K562 (cell line): ENCODE data around the gene HSPA14. TPM values are rescaled to one million over a fixed set of nuclear protein-coding genes. Genes with fewer than 3 reads are reported as not detected.

Experiments used
- ARID3A ChIP-seq: IDR thresholded peaks from 2 replicates; pipeline ENCODE4 v1.6.1; 2012; ENCODE audit warnings: low read depth, low read length, improper control_type of control experiment, borderline replicate concordance
- BCL6 ChIP-seq: fragments of 250-450 bp; sonication (Bioruptor Pico); IDR thresholded peaks from 2 replicates; pipeline ENCODE4 v1.4.0; 2020
- ETV1 ChIP-seq: fragments of 450-650 bp; conservative IDR thresholded peaks from 2 replicates; pipeline ENCODE4 v1.6.1; 2016; ENCODE audit warnings: missing genetic modification characterization, control low read depth, low read depth, missing compliant biosample characterization
- PBX2 ChIP-seq, 2 experiments: IDR thresholded peaks in 1 of 2; conservative IDR thresholded peaks in 1 of 2; 2 replicates each; pipeline ENCODE4 v1.6.1; 2016; ENCODE audit warnings: low read depth in 2 of 2, mild to moderate bottlenecking in 1 of 2, missing compliant biosample characterization in 1 of 2, missing genetic modification characterization in 1 of 2, moderate library complexity in 1 of 2
- ZBTB40 ChIP-seq, 2 experiments: fragments of 450-650 bp in 1 of 2; sonication (generic) in 1 of 2; formaldehyde crosslinking in 1 of 2; IDR thresholded peaks; 2 replicates each; pipeline versions ENCODE4 v1.7.1 to v1.9.0; 2016 to 2022; ENCODE audit warnings: inconsistent platforms in 1 of 2, mild to moderate bottlenecking in 1 of 2, missing genetic modification reagents in 1 of 2
- ZNF76 ChIP-seq: fragments of 250-450 bp; sonication (Bioruptor Pico); IDR thresholded peaks from 2 replicates; pipeline ENCODE4 v1.4.0; 2020; ENCODE audit warnings: mild to moderate bottlenecking, moderate library complexity, borderline replicate concordance
- polyA plus RNA-seq, 8 experiments: library from polyadenylated mRNA; depleted of rRNA in 4 of 8; stranded (reverse) in 5 of 8; unstranded in 3 of 8; fragments of >200 nt; fragmentation: Nextera tagmentation in 2 of 8; fragmentation: Illumina TruSeq in 1 of 8; extraction: Ambion mirVana in 2 of 8; extraction: Trizol in 1 of 8; gene quantifications; 2 replicates each; pipeline versions ENCODE4 v1.2.1 to v1.2.3, GENCODE V29; 2011 to 2014; ENCODE audit warnings: inconsistent platforms in 1 of 8, missing spikeins in 1 of 8
- total RNA-seq, 7 experiments: library from RNA; depleted of rRNA in 6 of 7; stranded (reverse); fragments of >200 nt in 6 of 7; fragmentation: Illumina TruSeq in 2 of 7; extraction: Trizol in 2 of 7; gene quantifications; 2 replicates each; pipeline versions ENCODE4 v1.2.1 to v1.2.3, GENCODE V29; 2011 to 2021; ENCODE audit warnings: low replicate concordance in 1 of 7
- TF ChIP-seq, protein P1 (sequence below): fragments of 450-650 bp; formaldehyde crosslinking; IDR thresholded peaks from 2 replicates; pipeline ENCODE4 v1.4.0; 2020; ENCODE audit warnings: mild to moderate bottlenecking, mixed read lengths

HSPA14 gene
- total and polyA plus RNA-seq, 9 of the 15 experiments (the other 6 are each of a cell fraction or from before 2014, with no cell fraction given): 41.9 to 75.0 (median 63.2) TPM

DNA sequence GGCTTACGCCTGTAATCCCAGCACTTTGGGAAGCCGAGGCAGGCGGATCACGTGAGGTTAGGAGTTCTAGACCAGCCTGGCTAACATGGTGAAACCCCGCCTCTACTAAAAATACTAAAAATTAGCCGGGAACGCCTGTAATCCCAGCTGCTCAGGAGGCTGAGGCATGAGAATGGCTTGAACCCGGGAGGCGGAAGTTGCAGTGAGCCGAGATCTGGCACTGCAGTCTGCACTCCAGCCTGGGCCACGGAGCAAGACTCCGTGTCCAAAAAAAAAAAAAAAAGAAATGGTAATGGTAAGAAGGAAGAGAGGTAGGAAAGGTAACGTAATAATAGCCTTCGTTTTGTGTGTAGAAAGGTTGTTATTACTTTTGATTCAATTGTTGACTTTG, 1.2 kb downstream of the HSPA14 start (continued):
- TF ChIP-seq ZBTB40 (IDR thresholded peaks at IDR 0.05): peak; percentile 33; the same call in 1 of the 2 replicates
- TF ChIP-seq ZBTB40 (CRISPR knock-in tag; IDR thresholded peaks at IDR 0.05): no peak
- TF ChIP-seq ZNF76: no peak
- no peak for TF ChIP-seq BCL6 (CRISPR knock-in tag)
- TF ChIP-seq PBX2 (CRISPR knock-in tag; IDR thresholded peaks at IDR 0.05; ENCODE audit: low read depth): no peak
- no peak for TF ChIP-seq PBX2 (tag; conservative IDR thresholded peaks at IDR 0.05; ENCODE audit: low read depth)
- TF ChIP-seq ARID3A: no peak
- TF ChIP-seq, protein P1, sequence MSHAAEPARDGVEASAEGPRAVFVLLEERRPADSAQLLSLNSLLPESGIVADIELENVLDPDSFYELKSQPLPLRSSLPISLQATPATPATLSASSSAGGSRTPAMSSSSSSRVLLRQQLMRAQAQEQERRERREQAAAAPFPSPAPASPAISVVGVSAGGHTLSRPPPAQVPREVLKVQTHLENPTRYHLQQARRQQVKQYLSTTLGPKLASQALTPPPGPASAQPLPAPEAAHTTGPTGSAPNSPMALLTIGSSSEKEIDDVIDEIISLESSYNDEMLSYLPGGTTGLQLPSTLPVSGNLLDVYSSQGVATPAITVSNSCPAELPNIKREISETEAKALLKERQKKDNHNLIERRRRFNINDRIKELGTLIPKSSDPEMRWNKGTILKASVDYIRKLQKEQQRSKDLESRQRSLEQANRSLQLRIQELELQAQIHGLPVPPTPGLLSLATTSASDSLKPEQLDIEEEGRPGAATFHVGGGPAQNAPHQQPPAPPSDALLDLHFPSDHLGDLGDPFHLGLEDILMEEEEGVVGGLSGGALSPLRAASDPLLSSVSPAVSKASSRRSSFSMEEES (CRISPR knock-in tag): peak; percentile 40; the same call in 1 of the 2 replicates
- TF ChIP-seq ETV1 (tag): 0 out of 2 replicates have a peak, but pooled peaks have one; percentile 11
